DMS53 (cell line): ENCODE measurements around the gene RFC2.
"Not testable (repeated sequence)": the region's sequence is repeated elsewhere in the genome, so short reads cannot be mapped to it uniquely, and the experiment has no call there.

Experiments
- DNase-seq: peaks from one replicate; lab custom pipeline; 2025; lab: John Stamatoyannopoulos, UW

The RFC2 gene

DNA sequence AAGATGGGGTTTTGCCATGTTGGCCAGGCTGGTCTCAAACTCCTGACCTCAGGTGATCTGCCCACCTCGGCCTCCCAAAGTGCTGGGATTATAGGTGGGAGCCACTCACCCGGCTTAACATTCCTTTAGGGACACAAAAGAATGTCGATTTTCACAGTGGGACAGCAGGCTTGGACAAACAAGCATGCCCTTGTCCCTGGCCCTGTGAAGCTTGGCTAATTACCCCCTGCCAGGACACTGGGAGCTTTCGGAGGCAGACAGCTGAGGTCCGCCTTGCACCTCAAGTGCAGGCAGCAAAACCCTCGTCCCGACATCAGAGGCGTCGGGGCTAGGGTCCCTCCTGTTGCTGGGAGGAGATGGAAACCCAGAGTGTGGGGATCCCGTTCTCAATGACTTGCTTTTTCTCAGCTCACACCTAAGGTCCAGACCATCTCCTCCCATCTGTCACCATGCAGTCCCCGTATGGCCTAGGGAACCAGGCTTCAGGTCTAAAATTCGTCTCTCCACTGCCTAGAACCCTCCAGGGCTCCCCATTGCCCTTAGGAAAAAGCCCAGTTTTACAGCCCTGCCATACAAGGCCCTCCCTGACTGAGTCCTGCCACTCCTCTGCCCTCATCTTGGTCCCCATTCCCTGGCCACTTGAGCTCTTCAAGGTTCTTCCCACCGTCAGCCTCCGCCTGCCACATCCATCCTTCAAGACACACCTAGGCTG, 28.7 kb upstream of the RFC2 start:
- no peak for DNase-seq

DNA sequence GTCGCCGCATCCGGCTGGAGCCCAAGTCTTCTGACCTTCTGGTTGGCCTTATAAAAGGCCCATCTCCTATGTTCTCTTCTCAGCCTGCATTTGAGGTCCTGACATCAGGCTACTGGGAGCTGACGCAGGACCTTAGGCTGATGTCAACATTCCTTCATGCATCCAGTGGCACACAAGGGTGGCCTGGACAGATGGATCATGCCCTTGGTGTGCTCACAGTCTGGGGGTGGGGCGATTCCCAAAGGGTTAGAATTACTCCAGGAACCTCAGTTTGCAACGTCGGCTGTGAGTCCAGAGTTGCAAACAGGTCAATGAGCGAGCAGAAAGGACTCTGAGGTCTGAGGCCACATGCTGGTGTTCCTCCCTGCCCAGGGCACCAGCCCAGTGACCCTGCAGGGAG, 26.8 kb upstream of the RFC2 start:
- DNase-seq = no peak

DNA sequence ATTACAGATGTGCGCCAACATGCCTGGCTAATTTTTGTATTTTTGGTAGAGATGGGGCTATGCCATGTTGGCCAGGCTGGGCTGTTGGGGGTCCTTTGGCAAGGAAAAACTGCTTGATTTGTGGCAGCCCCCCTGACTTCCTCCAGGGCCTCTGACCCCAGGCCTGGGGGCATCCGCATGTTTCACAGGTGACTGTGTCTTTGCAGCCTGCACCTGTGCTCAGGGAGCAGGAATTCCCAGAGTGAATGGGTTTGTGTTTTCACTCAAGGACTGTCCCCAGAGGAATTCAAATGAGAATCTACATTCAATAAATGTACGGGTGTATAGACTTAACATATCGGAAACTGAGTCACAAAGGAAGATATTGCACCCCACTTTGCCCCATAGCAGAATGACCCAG, 23.4 kb upstream of the RFC2 start:
- DNase-seq = no peak

DNA sequence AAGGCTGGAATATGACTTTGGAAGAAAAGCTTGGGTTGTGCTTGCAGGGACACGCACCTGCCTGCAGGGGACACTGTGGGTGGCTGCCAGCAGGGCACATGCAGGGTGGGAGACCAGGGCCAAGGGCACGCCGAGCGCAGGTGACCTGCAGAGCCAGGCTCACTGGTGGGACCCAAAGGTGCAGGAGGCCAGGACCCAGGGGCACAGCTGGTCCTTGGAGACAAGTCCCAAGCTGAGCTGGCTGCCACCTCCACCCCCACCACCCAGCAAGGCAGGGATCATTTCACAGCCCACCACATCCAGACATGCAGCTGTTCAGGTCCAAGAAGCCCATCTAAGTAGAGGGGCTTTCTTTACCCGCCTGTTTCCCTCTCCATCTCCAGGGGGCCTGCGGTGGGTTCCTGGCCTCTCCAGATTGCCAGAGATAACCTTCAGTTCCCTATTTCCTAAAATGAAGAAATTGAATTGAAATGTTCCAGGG, 21.2 kb upstream of the RFC2 start:
- peak; percentile 68 for DNase-seq

DNA sequence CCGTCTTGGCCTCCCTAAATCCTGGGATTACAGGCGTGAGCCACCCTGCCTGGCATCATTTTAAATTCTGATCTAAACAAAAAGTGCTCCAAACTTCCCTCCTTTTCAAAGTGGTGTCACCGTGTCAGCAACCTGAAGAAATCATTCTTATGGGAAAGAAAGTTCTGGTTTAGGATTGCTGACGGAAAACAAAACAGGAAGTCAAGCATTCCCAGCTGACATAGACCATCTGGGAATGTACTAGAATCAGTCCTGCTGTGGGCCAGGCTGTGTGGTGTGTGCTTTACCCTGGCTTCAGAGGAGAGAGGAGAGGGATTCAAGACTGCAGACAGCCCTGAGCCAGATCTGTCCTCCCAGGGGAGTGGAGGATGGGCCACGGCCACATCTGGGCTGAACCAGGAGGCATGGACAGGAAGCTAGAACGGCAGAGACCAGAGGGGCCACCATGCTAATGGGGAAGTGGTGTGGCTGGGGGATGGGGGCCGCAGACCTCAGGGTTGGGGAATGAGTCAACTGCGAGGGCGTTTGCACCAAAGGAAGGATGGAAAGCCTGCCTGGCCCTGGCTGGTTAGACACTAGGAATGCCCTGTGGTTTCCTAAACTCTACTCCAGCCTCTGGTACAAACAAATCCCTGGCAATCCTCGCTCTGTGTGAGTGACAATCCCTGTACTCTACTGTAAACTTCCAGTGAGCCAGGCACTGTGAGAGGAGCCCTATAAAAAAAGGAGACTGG, 18.3 kb upstream of the RFC2 start:
- DNase-seq = no peak

DNA sequence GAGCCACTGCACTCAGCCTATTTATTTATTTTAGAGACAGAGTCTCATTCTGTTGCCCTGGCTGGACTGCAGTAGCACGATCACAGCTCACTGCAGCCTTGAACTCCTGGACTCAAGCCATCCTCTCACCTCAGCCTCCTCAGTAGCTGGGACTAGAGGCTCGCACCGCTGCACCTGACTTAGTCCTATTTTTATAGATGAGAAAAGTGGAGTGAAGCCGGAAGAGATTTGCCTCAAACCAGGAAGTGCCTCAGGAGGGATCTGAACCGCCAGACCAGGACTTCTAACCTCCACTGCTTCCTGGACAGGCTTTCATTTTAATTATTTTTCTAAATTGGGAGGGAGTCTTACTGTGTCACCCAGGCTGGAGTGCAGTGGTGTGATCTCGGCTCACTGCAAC, 17.5 kb upstream of the RFC2 start:
- DNase-seq = no peak

DNA sequence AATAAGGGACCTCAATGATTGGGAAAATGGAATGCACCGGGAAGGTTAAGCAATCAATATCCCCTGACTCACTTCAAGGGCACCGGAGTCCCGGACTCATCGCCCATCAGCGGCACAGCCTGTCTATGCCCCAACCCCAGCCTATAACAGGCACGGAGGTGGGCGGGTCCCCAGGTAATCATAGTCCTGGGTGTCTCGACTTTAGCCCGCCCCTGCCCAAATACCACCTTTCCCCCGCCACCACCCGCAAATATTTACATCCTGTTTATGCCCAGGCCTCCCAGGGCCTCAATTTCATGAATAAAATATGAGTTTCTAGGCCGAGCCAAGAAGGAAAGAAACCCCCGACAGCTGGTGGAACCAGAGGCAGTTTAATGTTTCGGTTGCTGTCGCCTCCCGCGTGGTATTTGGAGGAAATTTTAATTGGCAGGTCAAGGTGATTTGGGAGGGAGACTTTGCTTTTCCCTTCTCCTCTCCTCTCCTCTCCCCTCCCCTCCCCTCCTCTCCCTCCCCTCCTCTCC, 15.6 kb upstream of the RFC2 start:
- peak; percentile 92 for DNase-seq

DNA sequence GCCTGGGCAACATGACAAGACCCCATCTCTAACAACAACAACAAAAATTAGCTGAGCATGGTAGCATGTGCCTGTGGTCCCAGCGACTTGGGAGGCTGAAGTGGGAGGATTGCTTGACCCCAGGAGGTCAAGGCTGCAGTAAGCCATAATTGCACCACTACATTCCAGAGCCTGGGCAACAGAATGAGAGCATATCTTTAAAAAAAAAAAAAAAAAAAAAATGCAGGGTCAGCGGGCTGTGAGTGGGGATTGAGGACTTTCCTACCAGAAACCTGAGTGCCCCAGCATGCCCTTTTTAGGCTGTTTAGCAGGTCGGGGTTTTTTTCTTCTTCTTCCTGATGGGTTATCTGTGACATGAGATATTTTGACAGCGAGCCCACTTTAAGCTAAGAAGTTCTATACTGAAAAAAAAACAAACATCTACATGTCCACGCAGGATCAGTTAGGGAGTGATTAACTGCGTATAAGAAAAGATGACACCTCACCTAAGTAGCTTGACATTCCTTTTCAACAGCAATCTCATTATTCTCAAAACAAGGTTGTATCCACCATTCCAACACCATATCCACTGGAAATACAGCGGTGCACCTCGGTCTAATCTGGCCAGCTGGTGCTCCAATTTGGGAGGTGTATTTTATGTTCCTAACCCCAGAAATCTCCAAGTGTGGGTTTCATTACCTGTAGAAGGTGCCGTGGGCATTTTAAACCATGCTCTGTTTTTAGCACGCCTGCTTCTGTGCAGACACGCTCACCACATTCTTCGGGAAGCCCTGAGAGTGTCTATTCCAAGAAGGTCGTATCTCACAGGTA, 13.8 kb upstream of the RFC2 start:
- DNase-seq = no peak

DNA sequence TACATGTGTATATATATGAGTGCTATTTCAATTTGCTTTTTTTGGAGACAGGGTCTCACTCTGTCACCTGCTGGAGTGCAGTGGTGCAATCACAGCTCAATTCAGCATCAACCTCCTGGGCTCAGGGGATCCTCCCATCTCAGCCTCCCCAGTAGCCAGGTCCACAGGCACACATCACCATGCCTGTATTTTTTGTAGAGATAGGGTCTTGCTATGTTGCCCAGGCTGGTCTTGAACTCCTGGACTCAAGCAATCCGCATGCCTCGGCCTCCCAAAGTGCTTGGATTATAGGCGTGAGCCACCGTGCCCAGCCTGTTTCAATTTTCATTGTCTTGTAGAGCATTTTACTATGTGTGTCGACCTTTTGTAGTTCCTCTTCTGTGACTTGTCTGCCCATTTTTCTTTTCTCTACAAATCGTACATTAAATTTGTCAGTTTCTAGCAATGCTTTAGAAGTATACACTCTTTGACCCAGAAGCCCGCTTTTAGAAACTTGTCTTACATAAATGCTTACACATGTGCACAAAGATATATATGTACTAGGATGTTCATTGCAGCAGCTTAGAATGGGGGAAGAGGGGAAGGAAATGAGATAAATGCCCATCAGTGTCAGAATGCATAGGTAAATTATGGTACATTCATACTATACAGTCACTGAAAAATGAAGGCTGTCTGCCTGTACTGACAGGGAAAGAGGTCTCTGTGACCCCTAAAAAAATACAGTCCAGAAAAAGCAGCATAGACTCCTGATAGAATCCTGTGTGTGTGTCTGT, 12.2 kb upstream of the RFC2 start:
- DNase-seq = no peak

DNA sequence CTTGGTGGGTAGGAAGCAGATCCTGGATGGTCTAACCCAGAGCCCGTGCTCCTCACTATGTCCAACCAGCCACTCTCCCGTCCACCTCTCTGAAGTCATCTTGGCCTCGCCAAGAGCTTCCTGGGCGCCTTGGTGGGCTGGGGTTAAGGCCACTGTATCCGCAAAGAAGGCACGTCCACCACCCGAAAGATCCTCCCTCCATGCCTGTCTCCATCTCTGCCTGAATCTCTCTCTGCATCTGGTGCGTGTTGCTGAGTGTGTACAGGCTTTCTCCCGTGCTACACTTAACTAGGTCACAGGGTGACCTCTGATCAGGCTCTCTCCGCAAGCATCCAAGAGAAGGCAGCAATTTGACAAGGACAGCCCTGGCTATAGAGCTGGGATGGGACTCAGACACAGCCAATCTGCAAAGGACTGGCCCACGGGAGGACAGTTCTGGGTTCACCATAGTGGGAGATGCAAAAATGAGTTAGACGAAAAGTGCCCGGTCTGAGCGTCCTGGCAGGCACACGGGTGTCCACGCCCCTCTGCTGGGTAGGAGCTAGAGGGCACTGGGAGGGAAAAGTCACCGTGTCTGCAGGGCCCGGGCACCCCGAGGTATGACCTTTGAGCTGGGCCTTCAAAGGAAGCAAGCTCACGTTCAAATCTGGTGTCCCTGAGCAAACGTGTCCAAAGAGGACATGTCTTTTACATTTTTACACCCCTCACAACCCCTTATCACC, 9.4 kb upstream of the RFC2 start:
- peak; percentile 29 for DNase-seq

DNA sequence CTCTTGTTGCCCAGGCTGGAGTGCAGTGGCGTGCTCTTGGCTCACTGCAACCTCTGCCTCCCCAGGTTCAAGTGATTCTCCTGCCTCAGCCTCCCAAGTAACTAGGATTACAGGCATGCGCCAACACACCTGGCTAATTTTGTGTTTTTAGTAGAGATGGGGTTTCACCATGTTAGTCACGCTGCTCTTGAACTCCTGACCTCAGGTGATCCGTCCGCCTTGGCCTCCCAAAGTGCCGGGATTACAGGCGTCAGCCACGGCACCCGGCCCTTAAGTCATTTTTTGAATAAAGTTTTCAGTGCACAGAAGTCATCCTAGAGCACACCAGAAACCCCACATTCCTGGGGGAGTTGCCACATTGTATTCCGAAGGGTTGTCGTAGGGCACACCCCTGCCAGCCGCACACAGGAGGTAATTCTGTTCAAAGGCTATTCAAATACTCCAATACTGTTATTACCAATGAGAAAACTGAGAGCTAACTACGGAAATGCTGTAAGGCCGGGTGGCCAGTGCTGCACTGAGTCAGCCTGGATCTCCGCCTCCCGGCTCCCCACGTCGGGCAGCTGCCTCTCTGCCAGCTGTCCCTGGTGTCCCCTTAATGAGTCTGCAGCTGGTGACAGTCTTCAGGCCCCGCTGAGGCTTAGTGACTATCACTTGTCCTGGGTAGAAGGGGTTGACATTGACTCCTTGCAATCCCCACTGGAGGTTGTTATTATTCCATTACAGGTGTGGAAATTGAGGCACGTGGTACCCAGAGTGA, 8.6 kb upstream of the RFC2 start:
- DNase-seq = peak; percentile 59

DNA sequence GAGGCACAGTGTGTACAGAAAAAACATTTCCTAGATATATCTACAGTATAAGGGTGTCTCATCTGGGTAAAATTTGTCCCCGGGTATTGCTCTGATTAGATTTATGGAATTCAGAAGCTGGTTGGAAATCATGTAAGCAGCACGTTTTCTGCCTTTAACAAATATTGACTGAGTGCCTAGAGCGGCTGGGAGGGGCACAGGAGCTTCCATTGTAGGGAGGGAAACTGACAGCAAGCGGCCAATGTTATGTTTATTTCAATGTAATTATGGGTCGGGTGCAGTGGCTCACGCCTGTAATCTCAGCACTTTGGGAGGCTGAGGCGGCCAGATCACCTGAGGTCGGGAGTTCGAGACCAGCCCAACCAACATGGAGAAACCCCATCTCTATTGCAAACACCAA, 4.4 kb upstream of the RFC2 start:
- DNase-seq = peak; percentile 50

DNA sequence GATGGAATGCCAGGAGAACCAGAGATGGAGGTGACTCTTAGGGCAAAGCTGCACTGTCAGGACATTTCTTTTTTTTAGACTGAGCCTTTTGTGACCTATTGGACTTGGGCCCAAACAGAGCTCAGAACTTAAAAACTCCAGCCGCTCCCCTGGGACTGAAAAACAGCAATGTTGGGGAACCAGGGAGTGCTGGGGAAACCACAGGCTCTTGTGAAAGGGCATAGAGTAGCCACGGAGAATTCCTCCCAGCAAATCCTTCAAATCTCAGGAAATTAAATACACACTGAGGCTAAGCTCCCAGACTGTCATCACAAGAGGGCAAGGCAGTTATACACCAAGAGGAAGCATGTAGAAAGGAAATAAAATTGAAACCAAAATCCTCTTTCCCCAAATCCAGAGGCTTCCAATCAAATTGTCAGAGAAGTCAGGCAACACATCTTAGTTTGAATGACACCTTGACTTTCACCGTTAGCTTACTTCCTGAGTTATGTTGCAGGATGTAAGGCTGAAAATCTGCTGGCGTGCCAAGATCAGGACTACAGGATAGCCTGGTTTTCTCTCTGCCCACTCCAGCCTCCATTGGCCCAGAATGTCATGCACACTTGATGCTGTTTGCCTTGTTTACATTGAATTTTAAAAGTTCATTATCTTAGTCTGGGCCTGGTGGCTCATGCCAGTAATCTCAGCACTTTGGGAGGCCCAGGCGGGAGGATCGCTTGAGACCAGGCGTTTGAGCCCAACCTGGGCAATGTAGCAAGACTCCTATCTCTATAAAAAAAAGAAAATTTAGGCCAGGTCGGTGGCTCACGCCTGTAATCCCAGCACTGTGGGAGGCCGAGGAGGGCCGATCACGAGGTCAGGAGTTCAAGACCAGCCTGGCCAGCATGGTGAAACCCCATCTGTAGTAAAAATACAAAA, 2.6 kb upstream of the RFC2 start:
- DNase-seq = no peak

DNA sequence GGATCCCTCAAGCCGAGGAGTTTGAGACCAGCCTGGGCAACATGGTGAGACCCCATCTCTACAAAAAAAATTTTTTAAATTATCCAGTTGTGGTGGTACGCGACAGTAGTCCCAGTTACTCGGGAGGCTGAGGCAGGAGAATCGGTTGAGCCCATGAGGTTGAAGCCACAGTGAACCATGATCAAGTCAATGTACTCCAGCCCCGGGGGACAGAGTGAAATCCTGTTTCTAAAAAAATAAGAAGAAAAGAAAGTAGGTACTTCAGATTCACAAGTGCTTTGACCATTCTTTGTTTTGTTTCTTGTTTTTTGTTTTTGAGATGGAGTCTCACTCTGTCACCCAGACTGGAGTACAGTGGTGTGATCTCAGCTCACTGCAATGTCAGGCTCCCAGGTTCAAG, 1.3 kb upstream of the RFC2 start:
- DNase-seq = not testable (repeated sequence)

DNA sequence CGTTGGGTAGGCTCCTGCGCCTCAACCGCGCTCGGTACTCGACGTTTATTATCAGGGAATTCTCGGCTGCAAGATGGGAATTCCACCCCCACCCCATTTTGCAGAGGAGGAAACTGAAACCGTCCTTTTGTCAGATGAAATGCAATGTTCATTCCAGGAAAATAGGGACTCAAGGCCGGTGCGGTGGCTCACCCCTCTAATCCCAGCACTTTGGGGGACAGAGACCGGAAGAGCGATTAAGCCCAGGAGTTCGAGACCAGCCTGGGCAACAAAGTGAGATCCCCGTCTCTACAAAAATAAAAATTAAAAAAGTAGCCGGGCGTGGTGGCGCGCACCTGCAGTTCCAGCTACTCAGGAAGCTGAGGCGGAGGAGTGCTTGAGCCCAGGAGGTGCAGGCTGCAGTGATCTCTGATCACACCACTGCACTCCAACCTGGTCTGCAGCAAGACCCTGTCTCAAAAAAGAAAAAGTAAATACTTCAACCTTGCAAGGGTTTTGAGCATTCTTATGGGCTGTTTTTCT, 720 bp upstream of the RFC2 start:
- peak; percentile 70 for DNase-seq

DNA sequence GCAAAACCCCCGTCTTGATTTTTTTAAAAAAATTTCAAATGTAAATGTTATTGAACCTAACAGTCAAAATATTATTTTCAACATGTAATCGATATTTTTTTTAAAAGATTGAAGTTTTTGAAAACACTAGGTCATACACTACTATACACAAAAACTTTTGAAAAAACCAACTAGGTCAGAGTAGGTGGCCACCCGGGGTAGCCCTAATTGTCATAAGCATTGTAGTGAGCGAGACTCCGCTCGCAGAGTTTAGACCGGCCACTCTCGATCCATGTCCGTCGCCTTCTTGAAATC, 417 bp downstream of the RFC2 start:
- peak; percentile 66 for DNase-seq

DNA sequence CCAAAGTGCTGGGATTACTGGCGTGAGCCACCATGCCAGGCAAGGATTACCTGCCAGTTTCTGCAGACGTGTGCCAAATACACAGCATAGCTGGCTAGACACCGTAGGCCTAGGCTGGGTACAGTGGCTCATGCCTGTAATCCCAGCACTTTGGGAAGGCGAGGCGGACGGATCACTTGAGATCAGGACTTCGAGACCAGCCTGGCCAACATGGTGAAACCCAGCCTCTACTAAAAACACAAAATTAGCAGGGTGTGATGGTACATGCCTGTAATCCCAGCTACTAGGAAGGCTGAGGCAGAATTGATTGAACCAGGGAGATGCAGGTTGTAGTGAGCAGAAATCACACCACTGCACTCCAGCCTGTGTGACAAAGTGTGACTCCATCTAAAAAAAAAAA, 868 bp downstream of the RFC2 start:
- peak; percentile 53 for DNase-seq

DNA sequence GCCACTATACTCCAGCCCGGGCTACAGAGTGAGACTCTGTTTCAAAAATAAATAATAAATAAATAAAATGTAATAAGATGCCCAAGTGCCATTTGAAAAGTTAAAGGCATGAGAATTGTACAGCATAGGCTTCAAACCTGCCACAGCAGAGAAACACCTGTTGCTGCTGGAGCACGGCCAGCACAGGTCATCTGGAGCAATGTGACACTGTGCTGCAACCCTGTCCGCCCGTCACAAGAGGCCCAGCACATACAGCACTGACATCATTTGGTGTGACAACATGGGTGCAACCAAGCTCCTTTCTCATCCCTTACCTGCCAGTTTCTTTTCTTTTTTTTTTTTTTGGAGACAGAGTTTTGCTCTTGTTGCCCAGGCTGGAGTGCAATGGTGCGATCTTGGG, 1.3 kb downstream of the RFC2 start:
- peak; percentile 90 for DNase-seq

DNA sequence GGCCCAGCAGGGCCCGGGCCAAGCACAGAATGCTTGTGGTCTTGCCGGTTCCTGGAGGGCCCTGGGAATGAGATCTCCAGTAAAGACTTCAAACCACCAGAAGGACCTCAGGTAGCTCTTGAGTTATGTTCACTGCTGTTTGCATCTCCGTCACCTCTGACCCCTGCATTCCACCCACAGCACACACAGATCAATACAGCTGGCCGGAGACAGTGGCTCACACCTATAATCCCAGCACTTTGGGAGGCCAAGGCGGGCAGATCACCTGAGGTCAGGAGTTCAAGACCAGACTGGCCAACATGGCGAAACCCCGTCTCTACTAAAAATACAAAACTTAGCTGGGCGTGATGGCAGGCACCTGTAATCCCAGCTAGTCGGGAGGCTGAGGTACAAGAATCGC, 5.1 kb downstream of the RFC2 start:
- not testable (repeated sequence) for DNase-seq
